Nephron progenitor cell (in vitro differentiated cells): ENCODE results near the gene SIGLEC1.

ENCODE experiments used
- DNase-seq: peaks from one replicate; pipeline ENCODE4 v3.0.0; 2021
- H3K27ac Mint-ChIP-seq: 2 replicates; pipeline ENCODE4 v1.8.0; 2021; ENCODE audit warnings: mild to moderate bottlenecking, moderate library complexity, mixed read lengths
- H3K27me3 Mint-ChIP-seq: 2 replicates; pipeline ENCODE4 v1.8.0; 2021; ENCODE audit warnings: mild to moderate bottlenecking, low read depth, mixed read lengths; ENCODE audit not compliant: poor library complexity
- H3K36me3 Mint-ChIP-seq: 2 replicates; pipeline ENCODE4 v1.8.0; 2021; ENCODE audit warnings: low read depth, mixed read lengths
- H3K4me1 Mint-ChIP-seq: 2 replicates; pipeline ENCODE4 v1.8.0; 2021; ENCODE audit warnings: mixed read lengths
- H3K4me3 Mint-ChIP-seq: 2 replicates; pipeline ENCODE4 v1.8.0; 2021; ENCODE audit warnings: mild to moderate bottlenecking, moderate library complexity, mixed read lengths
- H3K9me3 Mint-ChIP-seq: 2 replicates; pipeline ENCODE4 v1.8.0; 2021; ENCODE audit warnings: mild to moderate bottlenecking, moderate library complexity, mixed read lengths
- CTCF ChIP-seq: fragments of 200-600 bp; sonication (generic); IDR thresholded peaks from 2 replicates; pipeline ENCODE4 v1.5.0; 2021; ENCODE audit warnings: antibody characterized with exemption

SIGLEC1 gene

GRCh38 chr20:3710703-3711483, 1.5 kb downstream of the SIGLEC1 start:
- peak; percentile 94 for DNase-seq
- Mint-ChIP-seq H3K27me3 (peaks cover 13% of the 10 kb centered on the region), H3K9me3 (no peaks in the 10 kb centered on the region), H3K27ac (peak overlapping the region; percentile 44), H3K36me3 (no peaks in the 10 kb centered on the region), H3K4me1 (no peaks in the 10 kb centered on the region), H3K4me3 (no peak overlapping the region)
- TF ChIP-seq CTCF: peak; percentile 98

- H3K4me1 Mint-ChIP-seq: no peaks in the 10 kb centered on the region
- no peak for DNase-seq
- no peak overlapping the region for H3K4me3 Mint-ChIP-seq
Observed at GRCh38 chr20:3710011-3710466, 2.4 kb downstream of the SIGLEC1 start.

GRCh38 chr20:3707508-3707899, 4.9 kb downstream of the SIGLEC1 start:
- Mint-ChIP-seq H3K4me1 (no peaks in the 10 kb centered on the region), H3K36me3 (no peaks in the 10 kb centered on the region), H3K4me3 (no peak overlapping the region), H3K27ac (no peak overlapping the region), H3K9me3 (no peaks in the 10 kb centered on the region), H3K27me3 (peaks cover 9% of the 10 kb centered on the region)
- no peak for TF ChIP-seq CTCF
- no peak for DNase-seq

More at GRCh38 chr20:3710011-3710466, 2.4 kb downstream of the SIGLEC1 start:
- Mint-ChIP-seq H3K27me3 (peaks cover 8% of the 10 kb centered on the region), H3K27ac (no peak overlapping the region), H3K36me3 (no peaks in the 10 kb centered on the region), H3K9me3 (no peaks in the 10 kb centered on the region)
- TF ChIP-seq CTCF: no peak

DNA sequence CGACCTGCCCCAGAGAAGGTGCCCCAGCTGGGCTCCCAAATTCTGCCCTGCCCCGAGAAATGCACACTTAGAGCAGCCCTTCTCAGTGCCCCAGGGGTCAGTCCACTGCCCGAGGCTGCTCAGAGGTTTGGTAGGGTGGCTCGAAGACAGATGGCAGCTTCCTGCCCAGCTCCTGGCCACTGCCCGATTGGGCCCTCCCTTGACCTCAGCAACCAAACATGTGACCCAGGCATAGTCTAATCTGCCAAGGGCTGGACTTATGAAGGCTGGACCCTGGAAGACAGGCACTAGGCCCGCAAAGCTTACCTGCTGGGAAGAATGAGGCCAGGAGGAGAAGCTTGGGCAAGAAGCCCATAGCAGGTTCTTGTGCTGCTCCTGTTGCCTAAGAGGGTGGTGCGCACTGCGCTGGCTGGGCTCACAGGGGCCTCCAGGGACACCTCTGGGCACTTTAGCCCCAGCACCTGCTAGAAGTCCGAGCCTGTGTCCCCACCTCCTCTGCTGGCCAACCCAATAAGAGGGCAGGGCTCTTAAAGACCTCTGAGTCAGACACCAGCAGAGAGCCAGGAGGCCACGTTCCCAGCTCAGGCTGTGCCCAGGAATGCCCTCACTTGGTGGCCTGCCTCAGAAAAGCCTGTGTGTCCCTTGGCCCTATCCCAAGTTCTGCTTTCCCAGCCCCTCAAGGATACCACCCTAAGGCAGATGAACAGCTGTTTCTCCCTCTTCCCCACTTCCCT, 5.5 kb downstream of the SIGLEC1 start:
- H3K27me3 Mint-ChIP-seq: peaks cover 7% of the 10 kb centered on the region
- TF ChIP-seq CTCF: no peak
- H3K36me3 Mint-ChIP-seq: no peaks in the 10 kb centered on the region
- H3K9me3 Mint-ChIP-seq: no peaks in the 10 kb centered on the region
- no peaks in the 10 kb centered on the region for H3K4me1 Mint-ChIP-seq
- no peak for DNase-seq
- no peak overlapping the region for H3K4me3 Mint-ChIP-seq
- H3K27ac Mint-ChIP-seq: no peak overlapping the region

GRCh38 chr20:3705970-3706739, 6.2 kb downstream of the SIGLEC1 start:
- no peaks in the 10 kb centered on the region for H3K4me1 Mint-ChIP-seq
- no peaks in the 10 kb centered on the region for H3K9me3 Mint-ChIP-seq
- TF ChIP-seq CTCF: no peak
- no peak overlapping the region for H3K4me3 Mint-ChIP-seq
- peaks cover 5% of the 10 kb centered on the region for H3K27me3 Mint-ChIP-seq
- H3K27ac Mint-ChIP-seq: no peak overlapping the region
- DNase-seq: no peak
- H3K36me3 Mint-ChIP-seq: no peaks in the 10 kb centered on the region
